ENCODE results near the gene BAD.

DNA sequence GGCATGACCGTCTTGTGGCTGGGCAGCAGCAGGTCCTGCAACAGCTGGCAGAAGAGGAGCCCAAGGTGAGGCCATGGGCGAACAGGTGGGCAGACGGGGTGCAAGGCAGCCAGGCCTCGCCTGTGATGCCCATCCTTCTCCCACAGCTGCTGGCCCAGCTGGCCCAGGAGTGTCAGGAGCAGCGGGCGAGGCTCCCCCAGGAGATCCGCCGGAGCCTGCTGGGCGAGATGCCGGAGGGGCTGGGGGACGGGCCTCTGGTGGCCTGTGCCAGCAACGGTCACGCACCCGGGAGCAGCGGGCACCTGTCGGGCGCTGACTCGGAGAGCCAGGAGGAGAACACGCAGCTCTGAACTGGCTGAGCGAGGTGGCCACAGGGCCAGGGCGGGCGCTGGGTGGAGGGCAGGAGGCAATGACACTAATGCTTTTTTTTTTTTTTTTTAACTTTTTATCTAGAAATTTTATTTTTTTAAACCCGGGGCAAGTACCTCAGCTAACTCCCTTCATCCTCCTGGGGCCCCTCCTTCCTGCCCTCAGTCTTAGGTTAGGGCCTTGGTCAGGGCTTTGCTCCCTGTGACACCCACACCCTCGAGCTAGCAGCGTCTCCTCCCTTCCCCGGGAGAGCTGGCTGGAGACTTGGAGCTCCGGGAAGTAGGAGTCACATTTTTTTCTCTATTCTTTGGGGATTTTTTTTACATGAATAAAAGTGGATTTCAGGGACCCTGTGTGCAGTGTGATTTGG, 17.1 kb downstream of the BAD start:
- no peak for TF ChIP-seq SIN3A (IDR thresholded peaks at IDR 0.05; ENCODE audit: borderline replicate concordance, insufficient read depth, low read length)
- TF ChIP-seq, protein P1, sequence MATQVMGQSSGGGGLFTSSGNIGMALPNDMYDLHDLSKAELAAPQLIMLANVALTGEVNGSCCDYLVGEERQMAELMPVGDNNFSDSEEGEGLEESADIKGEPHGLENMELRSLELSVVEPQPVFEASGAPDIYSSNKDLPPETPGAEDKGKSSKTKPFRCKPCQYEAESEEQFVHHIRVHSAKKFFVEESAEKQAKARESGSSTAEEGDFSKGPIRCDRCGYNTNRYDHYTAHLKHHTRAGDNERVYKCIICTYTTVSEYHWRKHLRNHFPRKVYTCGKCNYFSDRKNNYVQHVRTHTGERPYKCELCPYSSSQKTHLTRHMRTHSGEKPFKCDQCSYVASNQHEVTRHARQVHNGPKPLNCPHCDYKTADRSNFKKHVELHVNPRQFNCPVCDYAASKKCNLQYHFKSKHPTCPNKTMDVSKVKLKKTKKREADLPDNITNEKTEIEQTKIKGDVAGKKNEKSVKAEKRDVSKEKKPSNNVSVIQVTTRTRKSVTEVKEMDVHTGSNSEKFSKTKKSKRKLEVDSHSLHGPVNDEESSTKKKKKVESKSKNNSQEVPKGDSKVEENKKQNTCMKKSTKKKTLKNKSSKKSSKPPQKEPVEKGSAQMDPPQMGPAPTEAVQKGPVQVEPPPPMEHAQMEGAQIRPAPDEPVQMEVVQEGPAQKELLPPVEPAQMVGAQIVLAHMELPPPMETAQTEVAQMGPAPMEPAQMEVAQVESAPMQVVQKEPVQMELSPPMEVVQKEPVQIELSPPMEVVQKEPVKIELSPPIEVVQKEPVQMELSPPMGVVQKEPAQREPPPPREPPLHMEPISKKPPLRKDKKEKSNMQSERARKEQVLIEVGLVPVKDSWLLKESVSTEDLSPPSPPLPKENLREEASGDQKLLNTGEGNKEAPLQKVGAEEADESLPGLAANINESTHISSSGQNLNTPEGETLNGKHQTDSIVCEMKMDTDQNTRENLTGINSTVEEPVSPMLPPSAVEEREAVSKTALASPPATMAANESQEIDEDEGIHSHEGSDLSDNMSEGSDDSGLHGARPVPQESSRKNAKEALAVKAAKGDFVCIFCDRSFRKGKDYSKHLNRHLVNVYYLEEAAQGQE (IDR thresholded peaks at IDR 0.05; ENCODE audit: insufficient read depth in 1 of 2, low read depth in 2 of 2, low read length in 2 of 2), result no peak
- no peak for TF ChIP-seq POLR2AphosphoS5 (IDR thresholded peaks at IDR 0.05; ENCODE audit: low read depth, low read length)
- no peak for TF ChIP-seq TAF1 (IDR thresholded peaks at IDR 0.05; ENCODE audit: borderline replicate concordance, insufficient read depth, low read length)
- no peak for TF ChIP-seq FOXP2 (optimal IDR thresholded peaks at IDR 0.05; ENCODE audit: borderline replicate concordance, extremely low read depth, extremely low read length, insufficient read depth)

All from PFSK-1 (cell line).